ENCODE measurements around the gene FARP1. TPM values are rescaled to one million over a fixed set of nuclear protein-coding genes. Genes with fewer than 3 reads are reported as not detected.

FARP1 gene
- total and polyA plus RNA-seq, 2 of the 13 experiments (the other 11 are each of a cell fraction or from before 2014, with no cell fraction given): 70.6 to 126 TPM

GRCh38 chr13:98246538-98247172 is 103.8 kb downstream of the FARP1 start (continued):
- no peak for TF ChIP-seq ZNF784 (CRISPR knock-in tag; IDR thresholded peaks at IDR 0.05; ENCODE audit: borderline replicate concordance)
- no peak for TF ChIP-seq THYN1 (CRISPR knock-in tag; IDR thresholded peaks at IDR 0.05; ENCODE audit: borderline replicate concordance, low read depth)
- TF ChIP-seq ZFP1 (CRISPR knock-in tag; IDR thresholded peaks at IDR 0.05): 0 out of 2 replicates have a peak, but pooled peaks have one; percentile 17
- peak; percentile 19; the same call in 1 of the 2 replicates for TF ChIP-seq ZNF792 (CRISPR knock-in tag; IDR thresholded peaks at IDR 0.05)
- peak; percentile 47 for TF ChIP-seq ZBTB4 (CRISPR knock-in tag; IDR thresholded peaks at IDR 0.05; ENCODE audit: borderline replicate concordance)
- no peak for TF ChIP-seq ZBTB46 (CRISPR knock-in tag; IDR thresholded peaks at IDR 0.05; ENCODE audit: borderline replicate concordance)
- peak; percentile 46; the same call in 1 of the 2 replicates for TF ChIP-seq CREB1 (IDR thresholded peaks at IDR 0.05)
- TF ChIP-seq CREB1 (CRISPR knock-in tag; IDR thresholded peaks at IDR 0.05): peak; percentile 79
- no peak for TF ChIP-seq MZF1 (CRISPR knock-in tag; IDR thresholded peaks at IDR 0.05; ENCODE audit: borderline replicate concordance)
- peak; percentile 72 for TF ChIP-seq ZMYM2 (CRISPR knock-in tag; IDR thresholded peaks at IDR 0.05)
- no peak for TF ChIP-seq MYNN (CRISPR knock-in tag; IDR thresholded peaks at IDR 0.05; ENCODE audit: low read depth)
- no peak for TF ChIP-seq ZKSCAN8 (CRISPR knock-in tag; IDR thresholded peaks at IDR 0.05; ENCODE audit: borderline replicate concordance)
- TF ChIP-seq ZNF580 (CRISPR knock-in tag; IDR thresholded peaks at IDR 0.05; ENCODE audit: borderline replicate concordance, low read depth): no peak
- TF ChIP-seq NKX3-1 (CRISPR knock-in tag; IDR thresholded peaks at IDR 0.05): no peak
- no peak for TF ChIP-seq ZNF30 (CRISPR knock-in tag; IDR thresholded peaks at IDR 0.05)
- no peak for TF ChIP-seq PBX3 (CRISPR knock-in tag; IDR thresholded peaks at IDR 0.05; ENCODE audit: borderline replicate concordance)
- TF ChIP-seq CEBPB (IDR thresholded peaks at IDR 0.05; ENCODE audit: borderline replicate concordance, low read depth, low read length): no peak
- no peak for TF ChIP-seq U2AF2 (IDR thresholded peaks at IDR 0.05; ENCODE audit: low read depth, low read length)
- TF ChIP-seq BCL6 (CRISPR knock-in tag; IDR thresholded peaks at IDR 0.05): peak; percentile 56; the same call in 1 of the 2 replicates
- TF ChIP-seq KAT8 (CRISPR knock-in tag; IDR thresholded peaks at IDR 0.05): peak; percentile 35; the same call in 1 of the 2 replicates
- TF ChIP-seq MLLT10 (CRISPR knock-in tag; IDR thresholded peaks at IDR 0.05): no peak
- no peak for TF ChIP-seq HMGA1 (CRISPR knock-in tag; conservative IDR thresholded peaks at IDR 0.05)

Measured in HepG2 (cell line).